DMS153 treated with DMSO at 0.1 percent for 48 hours (cell line): ENCODE data around the gene PCED1B.

Source experiments
- DNase-seq: peaks from one replicate; lab custom pipeline; 2025; ENCODE audit not compliant: unreplicated experiment; lab: John Stamatoyannopoulos, UW

PCED1B gene

DNA sequence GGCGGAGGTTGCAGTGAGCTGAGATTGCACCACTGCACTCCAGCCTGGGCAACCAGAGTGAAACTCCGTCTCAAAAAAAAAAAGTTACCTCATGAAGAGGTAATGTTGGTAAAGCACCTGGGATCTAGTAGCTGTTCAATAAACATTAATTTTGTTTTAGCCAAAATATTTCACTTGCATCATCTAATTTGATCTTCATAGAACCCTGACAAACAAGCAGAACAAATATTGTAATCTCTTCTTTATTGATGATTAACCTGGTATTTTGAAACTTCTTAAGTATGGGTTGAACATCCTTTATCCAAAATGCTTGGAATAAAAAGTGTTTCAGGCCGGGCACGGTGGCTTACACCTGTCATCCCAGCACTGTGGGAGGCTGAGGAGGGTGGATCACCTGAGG, 149.4 kb downstream of the PCED1B start:
- no peak for DNase-seq

DNA sequence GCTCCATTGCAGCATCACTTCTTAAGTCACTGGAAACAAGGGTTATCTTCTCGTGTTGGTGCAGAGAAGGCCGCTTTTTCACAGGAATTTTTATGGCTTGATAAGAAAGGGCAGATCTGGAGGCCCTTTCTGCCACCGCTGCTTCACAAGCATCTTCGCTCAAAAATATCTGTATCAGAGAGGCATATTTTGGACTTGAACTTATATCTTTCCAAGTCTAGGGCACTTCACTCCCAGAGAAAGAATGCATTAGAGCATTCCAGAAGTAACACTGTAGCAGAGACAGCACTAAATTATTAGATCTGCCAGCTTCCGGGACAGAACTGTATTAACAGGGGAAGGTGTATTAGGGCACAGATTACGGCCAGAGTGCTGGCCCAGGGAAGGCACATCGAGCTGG, 152.0 kb downstream of the PCED1B start:
- DNase-seq, result no peak

GRCh38 chr12:47234576-47235141, 155.2 kb downstream of the PCED1B start:
- DNase-seq, result no peak

GRCh38 chr12:47235258-47236040, 156.0 kb downstream of the PCED1B start:
- DNase-seq, result no peak

- DNase-seq, result no peak
These were observed 156.8 kb downstream of the PCED1B start for GRCh38 chr12:47236109-47236714.

GRCh38 chr12:47237751-47238211, 158.4 kb downstream of the PCED1B start:
- no peak for DNase-seq

GRCh38 chr12:47238669-47239114, 159.3 kb downstream of the PCED1B start:
- DNase-seq, result no peak

DNA sequence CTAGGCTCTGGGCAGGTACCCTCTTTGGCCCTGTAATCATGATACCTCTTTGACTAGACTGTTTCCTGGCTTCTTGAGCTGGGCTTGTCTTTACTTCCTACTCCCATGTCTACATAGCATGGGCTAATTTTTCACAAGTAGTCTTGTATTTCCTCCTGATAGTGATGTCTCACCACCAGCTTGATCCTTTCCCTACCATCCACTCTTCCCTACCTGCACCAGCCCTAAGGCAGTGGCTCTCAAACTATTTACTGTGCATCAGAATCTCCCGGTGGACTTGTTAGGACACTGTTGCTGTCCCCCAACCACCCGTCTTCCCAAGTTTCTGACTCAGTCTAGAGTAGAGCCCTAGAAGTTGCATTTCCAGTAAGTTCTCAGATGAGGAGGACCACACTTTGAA, 163.0 kb downstream of the PCED1B start:
- no peak for DNase-seq

GRCh38 chr12:47244835-47245234, 165.4 kb downstream of the PCED1B start:
- DNase-seq, result no peak

DNA sequence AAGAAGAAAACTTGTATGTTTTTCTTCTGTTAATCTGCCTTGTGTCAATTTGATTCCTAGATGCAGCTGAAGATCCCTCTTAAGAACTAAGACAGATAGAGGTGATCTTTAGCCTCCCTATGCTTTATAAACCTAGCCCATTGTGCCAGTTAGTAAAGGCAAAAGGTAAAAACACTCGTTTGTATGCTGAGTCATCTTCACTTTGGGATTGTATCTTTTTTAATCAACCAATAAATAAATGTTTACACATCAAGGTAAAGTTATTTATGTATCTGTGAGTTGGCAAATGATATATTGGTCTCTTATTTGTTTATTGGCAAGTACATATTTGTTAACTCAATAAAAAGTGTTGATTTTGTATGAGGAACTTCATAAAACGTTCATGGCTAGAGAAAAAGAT, 166.2 kb downstream of the PCED1B start:
- no peak for DNase-seq

GRCh38 chr12:47247418-47247817, 168.0 kb downstream of the PCED1B start:
- DNase-seq, result no peak

GRCh38 chr12:47249082-47249481, 169.7 kb downstream of the PCED1B start:
- DNase-seq, result no peak

DNA sequence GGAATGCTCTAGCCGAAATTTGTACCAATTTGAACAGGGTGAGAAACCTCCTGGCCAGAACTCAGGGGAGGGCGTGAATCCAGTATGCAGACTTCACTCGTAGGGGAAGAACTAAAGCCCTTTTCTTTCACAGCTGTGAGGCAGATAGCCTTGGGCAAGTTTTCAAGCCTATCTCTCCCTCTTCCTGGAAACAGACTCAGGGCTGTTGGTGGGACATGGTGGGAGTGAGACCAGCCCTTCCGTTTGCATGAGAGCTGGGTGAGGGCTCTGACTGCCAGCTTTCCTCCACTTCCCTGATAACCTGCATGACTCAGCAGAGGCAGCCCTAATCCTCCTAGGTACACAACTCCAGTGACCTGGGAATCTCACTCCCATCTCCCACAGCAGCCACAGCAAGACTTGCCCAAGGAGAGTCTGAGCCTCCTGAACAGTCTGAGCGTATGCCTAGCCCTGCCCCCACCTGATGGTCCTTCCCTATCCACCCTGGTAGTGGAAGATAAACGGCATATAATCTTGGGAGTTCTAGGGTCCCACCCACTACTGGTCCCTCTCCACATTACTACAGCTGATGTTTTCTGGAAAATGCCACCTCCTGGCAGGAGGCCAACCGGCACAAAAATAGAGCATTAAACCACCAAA, 170.4 kb downstream of the PCED1B start:
- DNase-seq, result no peak

DNA sequence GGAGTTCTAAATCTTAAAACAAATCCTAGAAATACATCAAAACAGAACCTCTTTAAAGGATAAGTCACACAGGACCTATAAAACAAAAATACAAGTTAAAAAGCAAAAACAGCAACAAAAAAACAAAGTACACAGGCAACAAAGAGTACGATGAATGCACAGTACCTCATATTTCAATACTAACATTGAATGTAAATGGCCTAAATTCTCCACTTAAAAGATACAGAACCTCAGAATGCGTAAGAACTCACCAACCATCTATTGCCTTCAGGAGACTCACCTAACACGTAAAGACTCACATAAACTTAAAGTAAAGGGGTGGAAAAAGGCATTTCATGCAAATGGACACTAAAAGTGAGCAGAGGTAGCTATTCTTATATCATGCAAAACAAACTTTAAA, 172.5 kb downstream of the PCED1B start:
- no peak for DNase-seq

DNA sequence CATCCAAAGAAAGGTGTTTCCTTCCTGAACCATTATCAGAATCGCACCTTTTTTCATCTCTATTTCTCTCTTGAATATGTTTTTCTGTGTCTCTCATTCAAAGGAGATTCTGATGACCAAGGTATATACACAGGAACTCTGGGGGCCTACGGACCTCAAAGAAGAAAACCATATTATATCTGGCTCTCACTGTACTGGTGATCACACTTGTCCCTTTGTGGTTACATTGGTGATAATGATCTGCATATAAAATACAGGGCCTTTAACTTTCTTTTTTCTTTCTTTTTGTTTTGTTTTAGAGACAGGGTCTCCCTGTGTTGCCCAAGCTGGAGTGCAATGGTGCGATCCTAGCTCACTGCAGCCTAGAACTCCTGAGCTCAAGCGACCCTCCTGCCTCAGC, 185.5 kb downstream of the PCED1B start:
- no peak for DNase-seq

DNA sequence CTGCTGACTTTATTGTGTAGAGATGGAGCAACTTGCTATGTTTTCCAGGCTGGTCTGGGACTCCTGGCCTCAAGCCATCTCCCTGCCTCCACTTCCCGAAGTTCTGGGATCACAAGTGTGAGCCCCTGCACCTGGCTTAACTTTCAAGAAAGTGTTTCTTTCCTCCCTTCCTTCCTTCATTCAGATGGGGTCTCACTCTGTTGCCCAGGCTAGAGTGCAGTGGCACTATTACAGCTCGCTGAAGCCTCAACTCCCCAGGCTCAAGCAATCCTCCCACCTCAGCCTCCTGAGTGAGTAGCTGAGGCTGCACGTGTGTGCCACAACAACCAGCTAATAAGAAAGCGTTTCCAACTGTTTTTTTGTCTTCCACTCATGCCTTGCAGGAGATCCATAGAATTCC, 186.0 kb downstream of the PCED1B start:
- no peak for DNase-seq

DNA sequence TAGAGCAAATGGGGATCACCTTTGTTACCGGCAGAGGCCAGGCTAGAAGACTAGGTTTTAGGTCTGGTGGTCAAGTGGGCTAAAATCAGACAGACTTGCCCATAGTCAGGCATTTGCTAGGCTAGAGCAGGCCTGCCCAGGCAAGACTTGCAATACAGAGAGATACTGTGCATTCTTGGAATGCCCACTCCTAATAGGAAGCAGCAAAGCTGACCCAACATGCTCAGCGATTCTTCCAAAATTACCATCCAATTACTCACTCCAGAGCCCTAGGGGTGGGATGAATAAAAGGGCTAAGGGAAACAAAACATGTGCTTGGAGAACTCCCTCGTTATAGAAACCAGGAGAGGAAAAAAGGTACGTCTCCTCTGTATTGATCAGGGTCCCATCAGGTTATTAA, 188.2 kb downstream of the PCED1B start:
- no peak for DNase-seq

DNA sequence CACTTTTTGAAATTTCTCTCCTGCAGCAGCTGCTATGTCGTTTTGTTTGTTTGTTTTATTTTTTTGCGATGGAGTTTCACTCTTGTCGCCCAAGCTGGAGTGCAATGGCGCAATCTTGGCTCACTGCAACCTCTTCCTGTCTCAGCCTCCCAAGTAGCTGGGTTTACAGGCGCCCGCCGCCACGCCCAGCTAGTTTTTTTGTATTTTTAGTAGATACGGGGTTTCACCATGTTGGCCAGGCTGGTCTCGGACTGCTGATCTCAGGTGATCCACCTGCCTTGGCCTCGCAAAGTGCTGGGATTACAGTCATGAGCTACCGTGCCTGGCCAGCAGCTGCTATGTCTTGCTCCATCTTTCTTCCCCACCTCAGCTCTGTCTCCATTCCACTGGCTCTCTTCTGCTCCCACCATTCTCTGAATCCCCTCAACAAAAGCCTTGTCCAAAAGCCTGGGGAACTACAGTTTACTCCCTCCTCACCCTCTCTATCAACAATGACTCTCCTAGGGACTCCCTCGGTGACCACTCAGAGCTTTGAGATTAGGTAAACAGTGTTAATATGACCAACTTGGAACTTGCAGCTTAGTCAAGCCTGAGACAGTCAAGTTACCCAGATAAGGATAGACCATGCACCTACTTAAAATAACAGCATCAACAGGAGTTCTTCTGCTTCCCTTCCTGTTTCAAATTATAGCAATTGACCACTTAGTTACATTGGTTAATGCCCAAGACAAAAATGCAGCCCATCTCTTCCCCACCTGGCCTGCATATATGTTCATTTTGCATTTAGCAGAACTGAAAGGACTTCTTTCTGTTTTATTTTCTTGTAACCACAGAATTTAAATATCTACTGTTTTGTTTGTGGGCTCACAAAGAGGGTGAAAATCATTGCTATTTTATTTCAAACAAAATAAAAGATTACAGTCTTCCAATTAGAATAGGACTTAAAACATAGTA, 189.4 kb downstream of the PCED1B start:
- no peak for DNase-seq

DNA sequence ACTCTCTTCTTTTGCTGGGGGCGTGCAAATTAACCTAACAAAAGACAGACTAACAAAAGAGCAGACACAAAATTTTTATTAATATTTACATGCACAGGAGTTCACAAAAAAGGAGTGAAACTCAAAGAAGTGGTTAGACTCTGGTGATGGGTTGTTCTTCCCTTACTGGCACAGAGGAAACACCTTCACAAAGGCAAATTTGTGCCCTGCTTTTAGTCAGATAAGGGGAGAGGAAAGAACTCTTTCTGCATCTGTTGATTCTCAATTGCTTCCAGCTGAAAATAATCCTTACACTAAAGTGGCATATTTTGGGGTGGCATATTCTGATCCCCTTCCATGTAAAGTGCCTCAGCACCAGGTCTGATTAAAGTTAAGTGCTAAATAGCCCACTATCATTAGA, 190.5 kb downstream of the PCED1B start:
- DNase-seq, result no peak

- DNase-seq, result no peak
These were observed 191.6 kb downstream of the PCED1B start for GRCh38 chr12:47270782-47271664.
